ENCODE data around the gene RASSF4.

RASSF4 gene

DNA sequence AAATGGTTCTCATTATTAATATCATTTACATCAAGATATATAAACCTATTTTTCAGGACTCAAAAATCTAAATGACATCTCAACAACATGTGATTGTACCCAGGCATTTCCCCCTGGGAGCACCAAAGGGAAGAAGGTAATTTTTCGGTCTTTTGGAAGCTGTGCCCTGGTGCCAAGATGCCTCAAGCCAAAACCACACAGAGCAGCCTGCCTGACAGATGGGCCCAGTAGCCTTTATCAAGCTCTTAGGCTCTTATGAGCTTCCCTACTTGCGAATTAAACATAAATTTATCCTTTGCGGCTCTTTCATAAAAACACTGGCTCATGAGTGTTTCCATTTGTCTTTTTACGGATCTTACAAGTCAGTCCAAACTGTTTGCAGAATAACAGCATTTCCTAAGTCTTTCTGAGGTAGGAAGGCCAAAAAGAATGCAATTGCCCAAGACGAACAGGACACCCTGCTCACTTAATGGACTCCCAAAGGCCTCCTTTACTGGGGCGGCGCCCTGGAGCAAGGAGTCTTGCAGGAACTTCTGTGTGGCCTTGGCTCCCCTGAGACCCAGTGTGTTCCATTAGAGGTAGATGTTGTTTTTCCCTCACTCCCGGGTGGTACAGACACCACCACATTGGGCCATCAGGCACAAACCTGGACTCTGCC, 4.1 kb upstream of the RASSF4 start:
- TF ChIP-seq, protein P1, sequence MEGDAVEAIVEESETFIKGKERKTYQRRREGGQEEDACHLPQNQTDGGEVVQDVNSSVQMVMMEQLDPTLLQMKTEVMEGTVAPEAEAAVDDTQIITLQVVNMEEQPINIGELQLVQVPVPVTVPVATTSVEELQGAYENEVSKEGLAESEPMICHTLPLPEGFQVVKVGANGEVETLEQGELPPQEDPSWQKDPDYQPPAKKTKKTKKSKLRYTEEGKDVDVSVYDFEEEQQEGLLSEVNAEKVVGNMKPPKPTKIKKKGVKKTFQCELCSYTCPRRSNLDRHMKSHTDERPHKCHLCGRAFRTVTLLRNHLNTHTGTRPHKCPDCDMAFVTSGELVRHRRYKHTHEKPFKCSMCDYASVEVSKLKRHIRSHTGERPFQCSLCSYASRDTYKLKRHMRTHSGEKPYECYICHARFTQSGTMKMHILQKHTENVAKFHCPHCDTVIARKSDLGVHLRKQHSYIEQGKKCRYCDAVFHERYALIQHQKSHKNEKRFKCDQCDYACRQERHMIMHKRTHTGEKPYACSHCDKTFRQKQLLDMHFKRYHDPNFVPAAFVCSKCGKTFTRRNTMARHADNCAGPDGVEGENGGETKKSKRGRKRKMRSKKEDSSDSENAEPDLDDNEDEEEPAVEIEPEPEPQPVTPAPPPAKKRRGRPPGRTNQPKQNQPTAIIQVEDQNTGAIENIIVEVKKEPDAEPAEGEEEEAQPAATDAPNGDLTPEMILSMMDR (IDR thresholded peaks at IDR 0.05; ENCODE audit: low read depth, low read length) = no peak
- DNase-seq (ENCODE audit: extremely low read depth, low read depth) = no peak

DNA sequence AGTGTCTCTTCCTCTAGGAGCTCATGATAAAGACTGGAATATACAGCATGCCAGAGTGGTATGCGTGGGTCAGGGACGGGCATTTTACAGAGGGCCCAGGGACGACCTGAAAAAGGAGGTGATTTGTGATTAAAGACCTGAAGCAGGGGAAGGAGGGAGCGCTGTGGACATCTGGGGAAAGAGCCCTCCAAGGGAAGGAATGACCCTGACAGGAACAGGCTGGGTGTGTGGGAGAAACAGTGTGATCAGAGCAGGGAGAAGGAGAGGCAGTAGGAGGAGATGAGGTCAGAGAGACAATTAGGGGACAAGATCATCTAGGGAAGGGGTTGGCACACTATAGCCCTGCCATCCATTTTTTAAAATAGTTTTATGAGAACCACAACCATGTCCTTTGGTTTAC, 3.4 kb upstream of the RASSF4 start:
- TF ChIP-seq, protein P1 (IDR thresholded peaks at IDR 0.05; ENCODE audit: low read depth, low read length) = no peak
- DNase-seq (ENCODE audit: extremely low read depth, low read depth) = no peak

DNA sequence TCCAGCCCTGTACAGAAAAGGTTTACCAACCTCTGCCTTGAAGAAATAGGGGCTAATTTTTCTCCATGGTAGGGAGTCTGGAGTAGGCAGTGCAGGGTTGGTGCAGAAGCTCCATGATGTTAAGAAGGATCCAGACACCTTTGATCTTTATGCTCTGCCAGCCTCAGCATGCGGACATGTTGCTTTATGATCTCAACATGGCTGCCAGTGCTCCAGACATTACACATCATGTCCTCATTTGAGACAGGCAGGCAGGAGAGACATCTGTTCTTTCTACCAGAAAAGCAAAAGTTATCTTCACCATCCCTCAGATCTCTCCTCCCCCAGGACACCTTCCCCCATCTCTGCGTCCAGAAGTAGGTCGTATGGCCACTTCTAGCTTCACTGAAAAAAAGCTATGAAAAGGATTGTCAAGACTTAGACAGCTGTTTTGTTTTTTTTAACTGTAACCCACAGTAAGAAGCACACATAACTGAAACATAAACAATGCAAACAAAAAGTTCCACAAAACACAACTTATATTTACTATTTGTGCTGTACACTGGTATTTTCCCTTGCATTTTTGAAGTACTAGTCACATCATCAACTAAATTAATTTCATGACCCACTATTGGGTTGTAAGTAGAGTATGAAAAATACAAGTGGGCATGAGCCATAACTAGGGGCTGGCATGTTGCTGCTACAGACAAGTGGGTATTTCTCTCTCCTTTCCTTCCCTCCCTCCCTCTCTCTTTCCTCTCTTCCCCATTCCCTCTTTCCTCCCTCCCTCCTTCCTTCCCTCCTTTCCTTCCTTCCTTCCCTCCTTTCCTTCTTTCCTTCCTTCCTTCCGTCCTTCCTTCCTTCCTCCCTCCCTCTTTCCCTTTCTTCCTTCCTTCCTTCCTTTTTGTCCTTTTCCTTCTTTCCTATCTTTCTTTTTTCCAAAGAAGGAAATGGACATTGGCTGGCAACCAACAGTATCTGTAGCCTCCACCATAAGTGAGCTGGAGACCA, 2.6 kb upstream of the RASSF4 start:
- no peak for DNase-seq (ENCODE audit: extremely low read depth, low read depth)
- TF ChIP-seq, protein P1 (IDR thresholded peaks at IDR 0.05; ENCODE audit: low read depth, low read length) = no peak

DNA sequence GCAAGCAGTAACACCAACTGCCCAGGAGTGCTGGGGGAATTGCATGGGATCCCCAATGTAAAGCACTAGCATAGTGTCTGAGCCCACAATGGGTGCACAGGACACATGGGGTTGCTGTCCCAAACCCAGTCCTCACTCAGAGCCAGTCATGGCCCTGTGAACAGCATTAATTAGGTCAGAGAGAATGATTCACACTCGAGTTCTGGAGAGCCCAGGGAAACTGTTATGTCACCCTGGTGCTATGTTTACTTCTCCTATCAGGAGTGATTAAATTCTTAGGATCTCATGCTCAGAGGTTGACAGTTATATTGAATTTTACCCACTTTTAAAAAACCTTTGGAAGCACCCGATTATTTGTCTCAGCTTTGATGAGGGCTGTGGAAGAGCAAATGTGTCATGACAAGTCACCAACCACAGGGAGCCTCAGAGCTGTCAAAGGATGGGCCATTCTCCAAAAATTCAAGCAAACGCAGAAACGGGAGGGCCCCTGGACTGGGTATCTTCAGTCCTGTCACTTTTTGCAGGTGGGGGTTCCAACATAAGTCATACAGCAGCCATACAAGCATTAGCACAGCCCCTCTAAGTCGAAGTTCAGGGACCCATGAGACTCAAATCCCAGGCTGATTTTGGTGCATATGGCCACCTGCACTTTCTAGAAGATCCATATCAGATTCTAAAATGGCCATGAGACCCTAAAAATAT, 1.3 kb upstream of the RASSF4 start:
- no peak for DNase-seq (ENCODE audit: extremely low read depth, low read depth)
- TF ChIP-seq, protein P1 (IDR thresholded peaks at IDR 0.05; ENCODE audit: low read depth, low read length) = no peak

DNA sequence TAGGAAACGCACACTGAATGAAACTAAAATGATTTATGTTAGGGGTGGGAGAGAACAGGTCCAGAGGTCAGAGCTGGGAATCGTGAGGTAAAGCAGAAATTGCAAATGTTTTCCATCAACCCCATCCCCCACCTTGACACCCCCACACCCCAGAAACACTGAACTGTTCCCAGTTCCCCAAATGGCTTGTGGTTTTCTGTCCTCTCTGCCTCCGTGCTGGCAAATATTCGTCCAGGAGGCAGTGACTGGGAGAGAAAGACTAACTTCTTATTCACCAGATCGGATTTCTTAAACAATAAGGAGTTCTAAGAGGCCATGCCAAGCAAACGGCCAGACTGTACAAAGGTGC, 730 bp upstream of the RASSF4 start:
- DNase-seq (ENCODE audit: extremely low read depth, low read depth) = no peak
- TF ChIP-seq, protein P1 (IDR thresholded peaks at IDR 0.05; ENCODE audit: low read depth, low read length) = no peak

DNA sequence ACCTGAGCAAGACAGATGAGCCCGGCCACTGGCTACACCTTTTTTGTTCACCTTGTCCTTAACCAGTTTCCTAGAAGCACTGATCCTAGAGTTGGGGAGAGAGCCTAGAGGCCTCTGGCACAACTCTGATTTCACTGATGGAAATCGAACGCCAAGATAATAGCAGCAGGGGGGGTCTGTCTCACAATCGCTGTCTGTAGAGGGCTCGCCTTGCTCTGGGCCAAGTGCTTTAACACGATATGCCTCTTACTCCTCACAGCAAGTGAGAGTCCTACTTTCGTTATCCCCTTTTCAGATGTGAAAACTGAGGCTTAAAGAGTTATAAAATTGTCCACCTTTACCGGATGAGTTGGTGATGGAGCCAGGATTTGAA, 472 bp downstream of the RASSF4 start:
- TF ChIP-seq, protein P1 (IDR thresholded peaks at IDR 0.05; ENCODE audit: low read depth, low read length) = no peak
- DNase-seq (ENCODE audit: extremely low read depth, low read depth) = no peak
